Liver (tissue), 9 donors: Measurements from ENCODE around the gene MKNK2. TPM values are rescaled to one million over a fixed set of nuclear protein-coding genes. Genes with fewer than 3 reads are reported as not detected.

Experiments
- DNase-seq: peaks from one replicate; pipeline ENCODE4 v3.0.0-alpha.2; 2017; ENCODE audit warnings: low spot score
- H3K27ac ChIP-seq, 2 donors: one replicate each; pipeline ENCODE4 v1.7.0; 2013; ENCODE audit warnings: inconsistent platforms in 2 of 2, low read length in 2 of 2, control low read depth in 1 of 2, low read depth in 1 of 2, mild to moderate bottlenecking in 1 of 2
- H3K27me3 ChIP-seq, 4 donors: one replicate each; pipeline versions ENCODE4 v1.6.1 to v1.7.0; 2013; ENCODE audit warnings: low read length in 3 of 4, inconsistent platforms in 1 of 4, mild to moderate bottlenecking in 1 of 4, moderate library complexity in 1 of 4; ENCODE audit not compliant: control insufficient read depth in 4 of 4, insufficient read depth in 4 of 4
- H3K36me3 ChIP-seq, 4 donors: one replicate each; pipeline versions ENCODE4 v1.6.1 to v1.7.0; 2013; ENCODE audit warnings: low read length in 3 of 4, mild to moderate bottlenecking in 3 of 4, low read depth in 1 of 4, moderate library complexity in 1 of 4; ENCODE audit not compliant: control insufficient read depth in 4 of 4, insufficient read depth in 3 of 4
- H3K4me1 ChIP-seq, 4 donors: one replicate each; pipeline versions ENCODE4 v1.6.1 to v1.7.0; 2013; ENCODE audit warnings: low read length in 3 of 4, mild to moderate bottlenecking in 3 of 4, moderate library complexity in 1 of 4; ENCODE audit not compliant: control insufficient read depth in 4 of 4, insufficient read depth in 4 of 4
- H3K4me3 ChIP-seq, 3 donors: one replicate each; pipeline versions ENCODE4 v1.6.1 to v1.7.0; 2013; ENCODE audit warnings: low read length in 3 of 3, control low read depth in 1 of 3, low read depth in 1 of 3, mild to moderate bottlenecking in 1 of 3
- H3K9ac ChIP-seq, 2 donors: one replicate each; pipeline ENCODE4 v1.7.0; 2013; ENCODE audit warnings: low read length in 2 of 2, mild to moderate bottlenecking in 2 of 2, moderate library complexity in 2 of 2, control low read depth in 1 of 2, low read depth in 1 of 2
- H3K9me3 ChIP-seq, 4 donors: one replicate each; pipeline versions ENCODE4 v1.6.1 to v1.7.0; 2013; ENCODE audit warnings: low read length in 3 of 4; ENCODE audit not compliant: control insufficient read depth in 4 of 4
- ATF3 ChIP-seq: IDR thresholded peaks from 2 replicates; pipeline ENCODE4 v1.6.1; 2016; ENCODE audit warnings: antibody characterized with exemption
- CTCF ChIP-seq: fragments of 150-350 bp; IDR thresholded peaks from 2 replicates; pipeline ENCODE4 v1.5.1; 2017; ENCODE audit warnings: improper control_type of control experiment, low read depth, low read length; ENCODE audit not compliant: missing input control
- FOXA2 ChIP-seq: IDR thresholded peaks from 2 replicates; pipeline ENCODE4 v1.6.1; 2016; ENCODE audit warnings: antibody characterized with exemption
- HNF4A ChIP-seq, 2 donors: conservative IDR thresholded peaks; 2 replicates each; pipeline ENCODE4 v1.6.1; 2016; ENCODE audit warnings: antibody characterized with exemption in 2 of 2, mild to moderate bottlenecking in 2 of 2
- HNF4G ChIP-seq: IDR thresholded peaks from 2 replicates; pipeline ENCODE4 v1.6.1; 2016; ENCODE audit warnings: antibody characterized with exemption
- JUND ChIP-seq, 2 donors: IDR thresholded peaks; 2 replicates each; pipeline ENCODE4 v1.6.1; 2016; ENCODE audit warnings: antibody characterized with exemption in 2 of 2
- NR2F2 ChIP-seq: IDR thresholded peaks from 2 replicates; pipeline ENCODE4 v1.6.1; 2016; ENCODE audit warnings: antibody characterized with exemption
- RAD21 ChIP-seq, 2 donors: IDR thresholded peaks; 2 replicates each; pipeline ENCODE4 v1.6.1; 2016; ENCODE audit warnings: antibody characterized with exemption in 2 of 2, mild to moderate bottlenecking in 2 of 2
- RXRA ChIP-seq, 2 donors: IDR thresholded peaks; 2 replicates each; pipeline ENCODE4 v1.6.1; 2017 to 2018; ENCODE audit warnings: antibody characterized with exemption in 2 of 2, mild to moderate bottlenecking in 1 of 2
- SP1 ChIP-seq: IDR thresholded peaks from 2 replicates; pipeline ENCODE4 v1.6.1; 2018; ENCODE audit warnings: antibody characterized with exemption, mild to moderate bottlenecking
- YY1 ChIP-seq: IDR thresholded peaks from 2 replicates; pipeline ENCODE4 v1.6.1; 2016; ENCODE audit warnings: antibody characterized with exemption, mild to moderate bottlenecking
- WGBS: extraction: QIAGEN DNeasy Blood & Tissue Kit; methylation state at CpG from one replicate; pipeline ENCODE4 v1.1.7; 2013; 5-methylcytosine and 5-hydroxymethylcytosine counted together
- polyA plus RNA-seq, 2 donors: library from polyadenylated mRNA; stranded (reverse) in 1 of 2; unstranded in 1 of 2; fragments of 200-250 nt in 1 of 2; fragments of >200 nt in 1 of 2; fragmentation: Nextera tagmentation in 1 of 2; extraction: Ambion mirVana in 1 of 2; gene quantifications; one replicate each; pipeline versions ENCODE4 v1.2.1 to v1.2.3, GENCODE V29; 2013 to 2015
- total RNA-seq, 2 donors: library from RNA; depleted of rRNA; stranded (reverse); fragments of >200 nt; gene quantifications; one replicate each; pipeline ENCODE4 v1.2.3, GENCODE V29; 2014
- TF ChIP-seq, protein P1 (sequence below): IDR thresholded peaks from 2 replicates; pipeline ENCODE4 v1.6.1; 2016; ENCODE audit warnings: antibody characterized with exemption, mild to moderate bottlenecking
- donor health status: healthy.
- donor health status: healthy.
- donor health status: healthy.
- donor health status: healthy.
- donor health status: healthy.

Gene MKNK2
- total and polyA plus RNA-seq, 4 donors, result 24.7 to 105 (median 46.4) TPM

DNA sequence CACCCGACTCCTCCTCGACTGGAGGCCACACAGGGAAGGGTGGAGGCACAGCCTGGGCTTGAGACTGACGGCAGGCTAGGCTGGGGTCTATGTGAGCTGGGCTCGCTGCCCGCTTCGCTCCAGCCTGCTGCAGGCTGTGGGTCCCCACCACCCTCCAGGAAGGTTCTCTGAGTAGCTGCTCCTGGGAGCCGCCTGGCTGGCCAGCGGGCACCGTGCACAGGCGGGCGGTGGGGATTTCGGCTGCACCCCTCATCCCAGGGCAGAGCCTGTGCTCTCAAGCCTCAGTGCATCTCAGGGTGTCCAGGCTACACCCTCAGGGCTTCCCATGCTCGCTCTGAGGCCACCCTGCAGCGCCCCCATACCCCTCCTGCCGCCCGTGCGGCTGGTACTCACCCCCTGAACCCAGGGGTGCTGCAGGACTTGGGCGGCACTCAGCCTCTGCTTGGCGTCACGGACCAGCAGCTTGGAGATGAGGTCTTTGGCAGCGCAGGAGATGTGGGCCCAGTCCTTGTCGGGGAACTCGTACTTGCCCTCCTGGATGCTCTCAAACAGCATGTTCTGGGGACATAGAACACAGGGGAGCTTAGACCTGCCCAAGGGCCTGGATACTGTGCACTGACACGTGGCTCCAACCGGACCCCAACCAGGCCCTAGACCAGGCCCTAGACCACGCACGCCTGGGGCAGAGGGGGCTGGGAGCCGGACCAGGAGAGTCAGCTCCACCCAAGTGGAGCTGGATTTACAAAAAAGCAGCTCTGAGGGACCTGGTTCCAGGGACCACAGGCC lies 10.2 kb downstream of the MKNK2 start:
- Histone ChIP-seq H3K27ac (peak overlapping the region; percentile 87 to 92), H3K4me1 (peaks cover 25 to 53% (median 46%) of the 10 kb centered on the region in 4 donors), H3K27me3 (no peaks in the 10 kb centered on the region), H3K9me3 (peaks cover 0 to 1% (median 0%) of the 10 kb centered on the region in 4 donors), H3K4me3 (peak overlapping the region in 1 of 3 donors; percentile 51), H3K9ac (peak overlapping the region; percentile 1 to 15), H3K36me3 (peaks cover 6 to 29% (median 19%) of the 10 kb centered on the region in 4 donors)
- 88% methylated on average over 28 of the region's 28 CpGs for WGBS
- DNase-seq, result no peak
- TF ChIP-seq SP1 (no peak), RAD21 (IDR thresholded peaks at IDR 0.05) (no peak), YY1 (no peak), RXRA (IDR thresholded peaks at IDR 0.05) (no peak), HNF4A (conservative IDR thresholded peaks at IDR 0.05) (no peak), HNF4G (no peak), ATF3 (no peak), NR2F2 (no peak), FOXA2 (no peak), JUND (IDR thresholded peaks at IDR 0.05) (no peak)
- TF ChIP-seq, protein P1, sequence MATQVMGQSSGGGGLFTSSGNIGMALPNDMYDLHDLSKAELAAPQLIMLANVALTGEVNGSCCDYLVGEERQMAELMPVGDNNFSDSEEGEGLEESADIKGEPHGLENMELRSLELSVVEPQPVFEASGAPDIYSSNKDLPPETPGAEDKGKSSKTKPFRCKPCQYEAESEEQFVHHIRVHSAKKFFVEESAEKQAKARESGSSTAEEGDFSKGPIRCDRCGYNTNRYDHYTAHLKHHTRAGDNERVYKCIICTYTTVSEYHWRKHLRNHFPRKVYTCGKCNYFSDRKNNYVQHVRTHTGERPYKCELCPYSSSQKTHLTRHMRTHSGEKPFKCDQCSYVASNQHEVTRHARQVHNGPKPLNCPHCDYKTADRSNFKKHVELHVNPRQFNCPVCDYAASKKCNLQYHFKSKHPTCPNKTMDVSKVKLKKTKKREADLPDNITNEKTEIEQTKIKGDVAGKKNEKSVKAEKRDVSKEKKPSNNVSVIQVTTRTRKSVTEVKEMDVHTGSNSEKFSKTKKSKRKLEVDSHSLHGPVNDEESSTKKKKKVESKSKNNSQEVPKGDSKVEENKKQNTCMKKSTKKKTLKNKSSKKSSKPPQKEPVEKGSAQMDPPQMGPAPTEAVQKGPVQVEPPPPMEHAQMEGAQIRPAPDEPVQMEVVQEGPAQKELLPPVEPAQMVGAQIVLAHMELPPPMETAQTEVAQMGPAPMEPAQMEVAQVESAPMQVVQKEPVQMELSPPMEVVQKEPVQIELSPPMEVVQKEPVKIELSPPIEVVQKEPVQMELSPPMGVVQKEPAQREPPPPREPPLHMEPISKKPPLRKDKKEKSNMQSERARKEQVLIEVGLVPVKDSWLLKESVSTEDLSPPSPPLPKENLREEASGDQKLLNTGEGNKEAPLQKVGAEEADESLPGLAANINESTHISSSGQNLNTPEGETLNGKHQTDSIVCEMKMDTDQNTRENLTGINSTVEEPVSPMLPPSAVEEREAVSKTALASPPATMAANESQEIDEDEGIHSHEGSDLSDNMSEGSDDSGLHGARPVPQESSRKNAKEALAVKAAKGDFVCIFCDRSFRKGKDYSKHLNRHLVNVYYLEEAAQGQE, result no peak

DNA sequence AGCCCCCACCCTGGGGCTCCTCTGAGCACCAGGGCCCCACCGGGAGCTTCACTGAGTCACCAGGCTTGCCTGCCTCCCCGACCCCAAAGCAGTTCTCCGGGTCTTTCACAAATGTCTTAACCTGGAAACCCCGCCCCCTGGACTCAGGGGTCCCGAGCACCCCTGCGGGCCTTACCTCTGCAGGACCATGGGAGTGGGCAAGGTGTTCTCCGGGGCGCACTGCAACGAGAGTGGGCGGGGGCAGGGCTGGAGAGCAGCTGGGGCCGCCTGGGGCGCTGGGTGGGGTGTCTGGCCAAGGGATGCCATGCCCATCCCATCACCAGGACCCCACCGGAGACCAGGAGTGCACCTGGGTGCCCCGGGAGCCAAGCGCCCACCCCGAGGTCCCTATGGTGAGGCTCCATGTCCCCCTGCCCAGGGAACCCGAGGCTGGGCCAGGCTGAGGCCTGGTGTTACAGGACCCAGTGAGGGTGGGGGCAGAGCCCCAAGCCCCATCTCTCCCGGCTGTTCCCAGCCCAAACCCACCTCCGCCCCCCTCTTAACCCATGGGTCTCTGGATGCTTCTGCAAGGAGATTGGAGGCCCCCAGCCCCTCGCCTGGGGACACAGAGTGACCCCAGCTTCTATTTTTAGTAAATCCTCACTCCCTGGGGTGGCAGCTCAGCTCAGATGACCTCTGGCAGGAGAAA lies 10.9 kb downstream of the MKNK2 start:
- peaks cover 6 to 26% (median 19%) of the 10 kb centered on the region in 4 donors for H3K36me3 ChIP-seq
- DNase-seq, result peak; percentile 34
- H3K4me3 ChIP-seq, result no peak overlapping the region
- no peak overlapping the region for H3K9ac ChIP-seq
- TF ChIP-seq NR2F2, result no peak
- 90% methylated on average over 20 of the region's 20 CpGs for WGBS
- H3K9me3 ChIP-seq, result peaks cover 0 to 8% (median 2%) of the 10 kb centered on the region in 4 donors
- H3K4me1 ChIP-seq, result peaks cover 23 to 46% (median 39%) of the 10 kb centered on the region in 4 donors
- no peaks in the 10 kb centered on the region for H3K27me3 ChIP-seq
- no peak overlapping the region for H3K27ac ChIP-seq

- H3K27me3 ChIP-seq, result no peaks in the 10 kb centered on the region
- WGBS, result 74% methylated on average over 30 of the region's 30 CpGs
- H3K9ac ChIP-seq, result no peak overlapping the region
- no peak overlapping the region for H3K27ac ChIP-seq
- DNase-seq, result peak; percentile 34
- TF ChIP-seq CTCF, result no peak
- no peak for TF ChIP-seq NR2F2
- H3K4me3 ChIP-seq, result no peak overlapping the region
- H3K4me1 ChIP-seq, result peaks cover 22 to 38% (median 32%) of the 10 kb centered on the region in 4 donors
- H3K36me3 ChIP-seq, result peaks cover 6 to 25% (median 16%) of the 10 kb centered on the region in 4 donors
- H3K9me3 ChIP-seq, result peaks cover 0 to 9% (median 2%) of the 10 kb centered on the region in 4 donors
Measured at GRCh38 chr19:2039089-2039958, 11.7 kb downstream of the MKNK2 start.
